Stimulated activated CD4-positive, alpha-beta T cell treated with anti-CD3 and anti-CD28 coated beads, TNF-alpha, amount 100 ng/mL, for 24 hours (primary cell): ENCODE data around the gene CPSF4L.

ENCODE experiments used
- DNase-seq, 3 experiments: peaks; one replicate each; pipeline ENCODE4 v3.0.0-alpha.2; 2020; ENCODE audit warnings: low read depth in 3 of 3

CPSF4L gene

GRCh38 chr17:73203135-73203787 is 58.4 kb downstream of the CPSF4L start:
- DNase-seq: no peak

- DNase-seq: no peak
Measured at GRCh38 chr17:73201215-73202069, 60.2 kb downstream of the CPSF4L start.

GRCh38 chr17:73200476-73200875 is 61.2 kb downstream of the CPSF4L start:
- no peak for DNase-seq

GRCh38 chr17:73199751-73200317 is 61.8 kb downstream of the CPSF4L start:
- no peak for DNase-seq

DNA sequence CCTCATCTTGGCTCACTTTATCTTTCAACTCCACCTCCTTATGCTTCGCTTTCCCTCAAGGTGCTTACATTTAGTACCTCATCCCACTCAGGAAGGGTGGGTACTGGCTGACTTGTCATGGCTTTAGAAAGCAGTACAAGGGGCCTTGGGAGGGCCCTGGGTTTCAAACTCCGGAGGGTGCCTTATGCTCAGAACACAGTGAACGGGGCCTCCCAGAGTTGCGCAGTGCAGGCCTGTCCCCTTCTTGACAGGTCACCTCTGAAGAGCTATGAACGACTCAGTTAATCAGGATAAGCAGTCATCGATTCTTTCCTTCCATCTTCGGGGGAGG is 62.8 kb downstream of the CPSF4L start:
- DNase-seq: no peak
